ENCODE results near the gene MAB21L3.
"Not testable (repeated sequence)": the region's sequence is repeated elsewhere in the genome, so short reads cannot be mapped to it uniquely, and the experiment has no call there.

The MAB21L3 gene

GRCh38 chr1:116131866-116132605 lies 20.8 kb downstream of the MAB21L3 start:
- TF ChIP-seq, protein P1, sequence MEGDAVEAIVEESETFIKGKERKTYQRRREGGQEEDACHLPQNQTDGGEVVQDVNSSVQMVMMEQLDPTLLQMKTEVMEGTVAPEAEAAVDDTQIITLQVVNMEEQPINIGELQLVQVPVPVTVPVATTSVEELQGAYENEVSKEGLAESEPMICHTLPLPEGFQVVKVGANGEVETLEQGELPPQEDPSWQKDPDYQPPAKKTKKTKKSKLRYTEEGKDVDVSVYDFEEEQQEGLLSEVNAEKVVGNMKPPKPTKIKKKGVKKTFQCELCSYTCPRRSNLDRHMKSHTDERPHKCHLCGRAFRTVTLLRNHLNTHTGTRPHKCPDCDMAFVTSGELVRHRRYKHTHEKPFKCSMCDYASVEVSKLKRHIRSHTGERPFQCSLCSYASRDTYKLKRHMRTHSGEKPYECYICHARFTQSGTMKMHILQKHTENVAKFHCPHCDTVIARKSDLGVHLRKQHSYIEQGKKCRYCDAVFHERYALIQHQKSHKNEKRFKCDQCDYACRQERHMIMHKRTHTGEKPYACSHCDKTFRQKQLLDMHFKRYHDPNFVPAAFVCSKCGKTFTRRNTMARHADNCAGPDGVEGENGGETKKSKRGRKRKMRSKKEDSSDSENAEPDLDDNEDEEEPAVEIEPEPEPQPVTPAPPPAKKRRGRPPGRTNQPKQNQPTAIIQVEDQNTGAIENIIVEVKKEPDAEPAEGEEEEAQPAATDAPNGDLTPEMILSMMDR (IDR thresholded peaks at IDR 0.05; ENCODE audit: borderline replicate concordance, insufficient read depth, low read depth, low read length), result no peak
- no peak overlapping the region for H3K4me3 ChIP-seq (ENCODE audit: low read depth, low read length)

- no peak overlapping the region for H3K4me3 ChIP-seq (ENCODE audit: low read depth, low read length)
- TF ChIP-seq, protein P1 (IDR thresholded peaks at IDR 0.05; ENCODE audit: borderline replicate concordance, insufficient read depth, low read depth, low read length), result peak; percentile 25; the same call in 1 of the 2 replicates
Observed at GRCh38 chr1:116133696-116134475, 22.7 kb downstream of the MAB21L3 start.

DNA sequence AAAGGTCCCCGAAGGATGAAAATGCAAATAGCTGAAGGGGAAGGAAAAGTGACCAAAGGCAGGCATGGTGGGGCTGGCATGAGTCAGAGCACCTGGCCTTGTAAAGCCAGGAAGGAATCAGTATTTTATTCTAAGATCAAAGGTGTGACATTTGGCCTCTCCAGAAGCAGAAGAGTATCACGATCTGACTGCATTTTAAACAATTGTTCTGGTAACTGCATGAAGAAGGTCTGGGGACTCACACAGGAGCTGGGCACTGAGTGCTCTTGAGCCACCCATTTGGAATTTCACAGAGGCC lies 23.2 kb downstream of the MAB21L3 start:
- TF ChIP-seq, protein P1 (IDR thresholded peaks at IDR 0.05; ENCODE audit: borderline replicate concordance, insufficient read depth, low read depth, low read length), result no peak
- H3K4me3 ChIP-seq (ENCODE audit: low read depth, low read length), result no peak overlapping the region

- TF ChIP-seq, protein P1 (IDR thresholded peaks at IDR 0.05; ENCODE audit: borderline replicate concordance, insufficient read depth, low read depth, low read length), result no peak
- H3K4me3 ChIP-seq (ENCODE audit: low read depth, low read length), result no peak overlapping the region
Observed at GRCh38 chr1:116138277-116138792, 27.1 kb downstream of the MAB21L3 start.

- TF ChIP-seq, protein P1 (IDR thresholded peaks at IDR 0.05; ENCODE audit: borderline replicate concordance, insufficient read depth, low read depth, low read length), result no peak
- no peak overlapping the region for H3K4me3 ChIP-seq (ENCODE audit: low read depth, low read length)
Observed at GRCh38 chr1:116139592-116140134, 28.5 kb downstream of the MAB21L3 start.

DNA sequence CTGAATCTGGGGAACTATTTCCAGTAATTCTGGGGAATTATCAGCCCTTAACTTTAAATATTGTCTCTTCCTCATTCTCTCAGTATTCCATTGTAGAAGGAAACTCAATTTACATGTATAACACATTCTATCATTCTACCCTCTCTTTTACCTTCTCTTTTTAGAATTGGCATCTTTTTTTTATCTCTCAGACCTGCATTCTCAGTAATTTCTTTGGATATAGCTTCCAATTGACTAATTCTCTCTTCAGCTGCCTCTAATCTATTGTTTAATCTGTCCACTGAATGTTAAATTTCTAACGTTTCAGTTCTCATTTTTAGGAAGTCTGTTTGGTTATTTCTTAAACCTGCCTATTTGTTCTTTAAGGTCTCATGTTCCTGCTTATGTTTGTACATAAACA lies 33.0 kb downstream of the MAB21L3 start:
- TF ChIP-seq, protein P1 (IDR thresholded peaks at IDR 0.05; ENCODE audit: borderline replicate concordance, insufficient read depth, low read depth, low read length), result no peak
- no peak overlapping the region for H3K4me3 ChIP-seq (ENCODE audit: low read depth, low read length)

DNA sequence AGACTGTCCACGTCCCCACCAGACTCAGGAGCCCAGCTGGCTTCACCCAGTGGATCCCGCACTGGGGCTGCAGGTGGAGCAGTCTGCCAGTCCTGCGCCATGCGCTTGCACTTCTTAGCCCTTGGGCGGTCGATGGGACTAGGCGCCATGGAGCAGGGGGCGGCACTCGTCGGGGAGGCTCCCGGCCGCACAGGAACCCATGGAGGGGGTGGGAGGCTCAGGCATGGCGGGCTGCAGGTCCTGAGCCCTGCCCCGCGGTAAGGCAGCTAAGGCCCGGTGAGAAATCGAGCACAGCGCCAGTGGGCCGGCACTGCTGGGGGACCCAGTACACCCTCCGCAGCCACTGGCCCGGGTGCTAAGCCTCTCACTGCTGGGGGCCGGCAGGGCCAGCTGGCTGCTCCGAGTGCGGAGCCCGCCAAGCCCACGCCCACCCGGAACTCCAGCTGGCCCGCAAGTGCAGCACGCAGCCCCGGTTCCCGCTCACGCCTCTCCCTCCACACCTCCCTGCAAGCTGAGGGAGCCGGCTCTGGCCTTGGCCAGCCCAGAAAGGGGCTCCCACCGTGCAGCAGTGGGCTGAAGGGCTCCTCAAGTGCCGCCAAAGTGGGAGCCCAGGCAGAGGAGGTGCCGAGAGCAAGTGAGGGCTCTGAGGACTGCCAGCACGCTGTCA lies 35.4 kb downstream of the MAB21L3 start:
- not testable (repeated sequence) for H3K4me3 ChIP-seq (ENCODE audit: low read depth, low read length)

Data from GM12875 (cell line).